Anterior cingulate cortex (tissue), 58 donors: ENCODE data around the gene COQ9.
"Not testable (repeated sequence)": the region's sequence is repeated elsewhere in the genome, so short reads cannot be mapped to it uniquely, and the experiment has no call there.

Source experiments
- DNase-seq, 58 donors: peaks; one replicate each; lab custom pipeline; 2025; lab: John Stamatoyannopoulos, UW

COQ9 gene

DNA sequence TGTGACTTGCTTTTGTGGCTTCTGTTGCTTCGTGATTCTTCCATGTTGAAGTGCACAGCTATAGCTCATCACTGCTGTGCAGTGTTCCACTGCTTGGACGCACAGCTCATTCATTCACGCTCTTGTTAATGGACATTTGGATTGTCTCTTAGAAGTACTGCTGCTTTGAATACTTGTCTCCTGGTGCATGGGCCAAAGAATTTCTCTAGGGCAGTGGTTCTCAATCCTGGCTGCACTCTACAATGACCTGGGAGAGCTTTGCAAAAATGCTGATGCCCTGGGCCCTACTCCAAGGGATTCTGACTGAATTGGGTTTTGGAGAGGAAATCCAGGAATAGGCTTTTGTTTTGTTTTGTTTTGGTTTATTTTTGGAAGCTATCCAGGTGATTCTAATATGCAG, 22.7 kb upstream of the COQ9 start:
- DNase-seq: peak in 1 of 58 donors; percentile 11

DNA sequence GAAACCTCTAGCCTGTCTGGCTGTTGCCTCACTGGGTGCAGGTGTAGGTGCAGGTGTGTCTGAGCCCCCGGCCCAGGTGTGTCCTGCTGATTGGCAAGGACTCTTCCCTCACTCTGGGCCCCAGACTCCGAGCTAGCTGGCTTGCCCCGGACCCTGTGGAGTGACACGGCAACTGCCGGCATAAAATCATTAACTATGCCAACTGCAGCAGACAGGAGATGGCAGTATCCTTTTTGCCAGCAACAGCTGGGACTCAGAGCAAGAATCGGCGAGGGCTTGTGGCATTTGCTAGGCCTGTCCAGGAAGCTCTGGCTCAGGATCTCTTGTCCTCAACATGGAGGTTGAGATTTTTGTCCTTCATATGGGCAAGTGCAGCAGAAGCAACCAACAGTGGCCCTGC, 20.9 kb upstream of the COQ9 start:
- no peak for DNase-seq

DNA sequence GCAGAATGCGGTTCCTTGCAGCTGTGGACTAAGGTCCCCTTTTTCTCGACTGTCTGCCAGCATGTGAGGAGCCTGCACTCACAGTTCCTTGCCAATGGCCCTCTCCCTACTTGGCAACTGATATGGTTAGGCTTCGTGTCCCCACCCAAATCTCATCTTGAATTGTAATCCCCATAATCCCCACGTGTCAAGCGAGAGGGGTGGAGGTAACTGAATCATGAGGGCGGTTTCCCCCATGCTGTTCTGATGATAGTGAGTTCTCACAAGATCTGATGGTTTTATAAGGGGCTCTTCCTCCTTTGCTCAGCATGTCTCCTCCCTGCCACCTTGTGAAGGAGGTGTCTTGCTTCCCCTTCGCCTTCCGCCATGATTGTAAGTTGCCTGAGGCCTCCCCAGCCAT, 20.0 kb upstream of the COQ9 start:
- DNase-seq: no peak

DNA sequence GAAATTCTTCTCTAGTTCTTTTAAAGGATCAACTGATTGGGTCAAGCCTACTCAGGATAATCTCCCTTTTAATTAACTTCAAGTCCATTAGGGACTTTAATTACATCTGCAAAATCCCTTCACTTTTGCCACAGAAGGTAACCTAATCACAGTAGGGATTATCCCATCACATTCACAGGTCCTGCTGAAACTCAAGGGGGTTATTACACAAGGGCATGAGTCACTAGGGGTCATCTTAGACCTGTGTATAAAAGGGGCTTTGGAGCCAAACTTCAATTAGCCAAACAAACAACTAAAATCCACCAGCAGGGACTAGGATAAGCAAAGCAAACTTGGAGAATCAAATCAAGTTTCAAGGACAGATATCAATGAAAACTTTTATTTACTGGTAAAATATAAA, 19.5 kb upstream of the COQ9 start:
- no peak for DNase-seq

DNA sequence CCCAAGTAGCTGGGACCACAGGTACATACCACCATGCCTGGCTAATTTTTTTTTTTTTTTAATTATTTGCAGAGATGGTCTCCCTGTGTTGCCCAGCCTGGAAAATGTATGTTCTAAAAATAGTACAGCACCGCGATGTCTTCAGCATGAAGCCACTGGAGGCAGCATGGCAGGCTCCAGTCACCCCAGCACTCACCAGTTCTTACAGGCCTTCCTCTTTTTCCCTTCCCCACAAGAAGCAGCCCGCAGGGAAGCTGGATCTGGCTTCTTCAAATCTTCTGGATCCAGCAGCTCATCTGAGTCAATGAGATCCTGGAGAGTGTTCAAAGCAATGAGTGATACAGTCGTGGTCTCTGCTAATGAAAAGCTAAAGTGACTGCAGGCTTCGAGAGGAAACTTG, 16.3 kb upstream of the COQ9 start:
- DNase-seq: no peak

DNA sequence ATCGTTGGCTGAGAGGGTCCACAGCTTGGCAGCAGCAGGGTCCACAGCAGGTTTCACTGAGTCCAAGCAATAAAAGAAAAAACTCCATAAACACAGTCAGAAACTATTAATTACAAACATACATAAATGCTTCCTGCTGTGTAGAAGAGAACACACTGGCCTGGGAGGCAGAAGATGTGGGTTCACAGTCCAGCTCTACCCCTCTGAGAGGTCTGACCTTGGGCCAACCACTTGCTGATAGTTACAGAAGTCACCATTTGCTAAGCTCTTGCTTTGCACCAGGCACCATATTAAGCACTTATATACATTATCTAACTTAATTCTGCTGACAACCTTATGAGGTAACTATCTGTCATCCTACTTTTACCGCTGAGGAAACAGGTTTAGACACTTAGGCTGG, 14.8 kb upstream of the COQ9 start:
- DNase-seq: no peak

DNA sequence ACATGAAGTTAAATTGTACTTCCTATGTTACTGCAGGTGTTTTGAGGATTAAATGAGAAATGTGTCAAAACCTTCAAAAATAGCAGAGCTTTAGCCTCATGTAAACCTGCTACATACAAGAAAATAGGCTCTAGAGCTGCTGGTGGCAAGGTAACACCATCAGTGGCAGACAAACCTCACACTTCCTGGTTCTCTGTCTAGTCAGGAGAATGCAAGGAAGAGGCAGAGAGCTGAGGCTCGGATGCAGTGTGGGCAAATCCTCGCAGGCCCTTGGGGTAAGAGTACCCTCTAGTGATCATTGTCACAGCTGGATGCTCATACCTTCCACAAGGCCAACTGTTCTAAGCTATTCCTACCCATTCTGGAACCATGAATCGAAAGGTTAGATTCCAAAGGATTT, 14.3 kb upstream of the COQ9 start:
- DNase-seq: no peak

DNA sequence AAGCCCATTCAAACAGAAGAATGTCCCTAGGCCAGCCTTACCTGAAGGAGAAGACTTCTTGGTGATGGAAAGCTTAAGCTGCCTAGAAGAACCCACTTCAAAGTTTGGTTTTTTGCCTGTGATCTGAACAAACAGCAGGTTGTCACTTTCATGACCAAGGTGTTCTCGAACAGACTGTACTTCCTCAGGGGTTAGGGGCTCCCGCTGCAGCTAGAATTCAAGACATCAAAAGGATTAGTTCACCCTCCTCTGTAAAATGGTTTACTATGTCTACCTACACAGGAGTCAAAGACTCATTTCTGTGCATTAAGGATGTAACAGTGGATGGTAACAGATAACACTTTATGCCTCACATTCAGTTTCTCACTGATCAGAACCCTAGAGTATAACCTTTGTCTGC, 13.3 kb upstream of the COQ9 start:
- DNase-seq: no peak

DNA sequence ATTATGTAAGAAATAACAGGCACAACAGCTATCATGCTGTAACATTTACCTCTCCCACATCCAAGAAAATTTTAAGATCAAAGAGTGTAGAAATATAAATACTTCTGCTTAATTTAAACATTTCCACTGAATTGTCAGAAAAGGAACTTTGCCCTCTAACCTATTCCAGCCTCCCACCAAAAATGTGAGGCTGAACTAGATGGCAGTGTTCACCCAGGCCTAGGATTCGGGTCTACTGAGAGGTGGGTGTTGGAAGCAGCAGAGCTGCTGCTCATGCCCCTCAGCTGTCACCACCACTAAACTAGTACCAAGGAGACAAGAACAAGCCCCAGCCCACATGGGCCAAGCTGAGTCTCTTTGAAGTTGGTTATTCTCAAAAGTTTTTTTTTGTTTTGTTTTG, 11.4 kb upstream of the COQ9 start:
- no peak for DNase-seq

DNA sequence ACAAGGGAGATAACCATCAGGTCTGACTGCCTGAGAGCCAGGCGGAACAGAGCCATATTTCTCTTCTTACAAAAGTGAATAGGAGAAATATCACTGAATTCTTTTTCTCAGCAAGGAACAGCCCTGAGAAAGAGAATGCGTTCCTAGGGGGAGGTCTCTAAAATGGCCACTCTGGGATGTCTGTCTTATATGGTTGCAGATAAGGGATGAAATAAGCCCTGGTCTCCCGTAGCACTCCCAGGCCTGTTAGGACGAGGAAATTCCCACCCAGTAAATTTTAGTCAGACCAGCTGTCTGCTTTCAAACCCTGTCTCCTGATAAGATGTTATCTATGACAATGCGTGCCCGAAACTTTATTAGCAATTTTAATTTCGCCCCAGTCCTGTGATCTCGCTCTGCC, 7.3 kb upstream of the COQ9 start:
- DNase-seq: not testable (repeated sequence)

DNA sequence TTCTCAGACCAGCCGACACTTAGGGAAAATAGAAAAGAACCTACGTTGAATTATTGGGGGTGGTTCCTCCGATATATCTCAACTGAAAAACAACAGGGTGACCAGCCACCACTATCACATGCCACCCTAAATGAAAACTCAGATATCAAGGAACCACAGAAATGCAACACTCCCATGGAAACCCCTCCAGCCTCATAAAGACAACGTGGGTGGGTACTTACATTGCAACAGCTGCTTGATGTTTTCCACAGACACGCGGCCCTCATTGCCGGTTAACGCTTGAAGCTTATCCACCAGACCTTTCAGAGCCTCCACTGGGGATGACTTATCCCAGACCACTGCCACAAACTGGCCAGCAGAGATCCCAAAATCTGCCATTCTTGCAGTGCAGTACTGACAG, 6.7 kb upstream of the COQ9 start:
- not testable (repeated sequence) for DNase-seq

DNA sequence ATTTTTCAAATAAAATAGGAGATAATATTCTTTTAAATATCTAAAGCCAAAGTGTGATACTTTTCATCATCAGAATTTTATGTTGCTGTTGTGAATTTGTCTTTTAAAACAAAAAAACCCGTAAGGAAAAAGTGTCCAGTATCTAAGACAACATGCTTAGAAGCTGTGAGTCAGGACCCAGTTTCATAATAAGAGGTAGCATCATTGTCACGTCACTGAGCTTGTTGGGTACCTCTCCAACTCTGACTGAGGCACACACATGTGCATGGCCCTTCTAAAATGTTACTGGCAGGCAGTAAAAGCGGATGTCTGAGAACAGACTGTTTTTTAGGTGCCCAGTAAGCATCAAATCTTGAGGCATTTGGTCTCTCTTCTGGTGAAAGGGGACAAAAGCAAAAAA, 2.6 kb upstream of the COQ9 start:
- no peak for DNase-seq

DNA sequence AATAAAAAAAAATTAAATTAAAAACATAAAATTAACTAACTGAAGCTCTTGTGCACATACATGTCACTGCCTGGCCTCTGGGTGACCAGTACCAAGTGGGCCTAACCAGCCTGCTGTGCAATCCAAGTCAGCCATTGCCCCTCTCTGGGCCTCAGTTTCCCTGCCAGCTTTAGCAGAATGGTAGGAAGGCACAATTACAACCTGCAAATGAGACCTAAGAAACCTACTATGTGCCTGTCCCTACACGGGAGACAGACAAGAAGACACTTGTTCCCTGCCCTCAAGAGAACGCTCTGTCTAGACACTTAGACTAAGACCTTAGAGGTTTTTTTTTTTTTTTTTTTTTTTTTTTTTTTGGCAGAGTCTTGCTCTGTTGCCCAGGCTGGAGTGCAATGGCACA, 1.8 kb upstream of the COQ9 start:
- DNase-seq: no peak

DNA sequence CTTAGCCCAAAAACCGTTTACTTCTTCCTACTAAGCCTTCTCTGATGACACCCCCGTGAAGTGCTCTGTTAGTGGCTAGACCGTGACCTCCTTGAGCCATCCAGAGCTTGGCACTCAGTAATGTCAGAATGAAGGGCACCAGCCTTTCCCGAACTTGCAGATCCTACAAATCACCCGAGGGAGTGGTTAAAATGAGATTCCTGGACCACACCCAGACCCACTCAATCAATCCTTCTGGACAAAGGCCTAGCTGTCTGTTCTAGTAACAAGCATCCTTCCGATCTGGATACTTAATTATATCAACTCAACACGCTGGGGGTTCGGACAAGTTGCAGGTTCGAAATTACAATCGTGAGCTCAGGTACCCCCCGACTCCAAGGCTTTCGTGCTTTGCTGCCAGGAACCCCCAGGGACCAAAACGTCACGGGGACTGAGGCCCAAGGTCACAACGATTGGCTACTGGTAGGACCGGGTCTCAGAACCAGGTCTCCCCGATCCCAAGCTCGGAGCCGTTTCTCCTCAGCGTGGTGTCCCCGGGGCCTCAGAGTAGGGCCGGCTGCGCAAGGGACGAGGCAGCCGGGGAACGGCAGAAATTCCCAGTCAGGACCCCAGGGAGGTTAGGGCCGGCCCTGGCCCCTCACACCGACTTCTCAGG, 621 bp upstream of the COQ9 start:
- DNase-seq: peak in 4 of 58 donors; percentile 42 to 59 (median 50)

DNA sequence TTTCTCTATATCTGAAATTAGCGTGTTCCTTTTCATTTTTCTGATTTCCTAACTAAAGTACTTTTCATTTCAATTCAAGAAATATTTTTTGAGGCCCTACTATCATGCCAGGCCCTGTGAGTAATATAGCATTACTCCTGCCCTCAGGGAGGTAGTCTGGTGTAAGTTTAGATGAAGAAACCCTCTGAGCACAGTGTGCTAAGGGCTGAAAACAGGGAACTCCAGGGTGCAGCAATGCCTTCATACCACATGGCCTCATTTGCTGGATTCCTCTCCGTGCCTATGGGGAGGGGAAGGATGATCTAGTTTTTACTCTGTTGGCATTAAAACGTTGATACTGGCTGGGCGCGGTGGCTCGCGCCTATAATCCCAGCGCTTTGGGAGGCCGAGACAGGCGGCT, 4.7 kb downstream of the COQ9 start:
- DNase-seq: no peak

DNA sequence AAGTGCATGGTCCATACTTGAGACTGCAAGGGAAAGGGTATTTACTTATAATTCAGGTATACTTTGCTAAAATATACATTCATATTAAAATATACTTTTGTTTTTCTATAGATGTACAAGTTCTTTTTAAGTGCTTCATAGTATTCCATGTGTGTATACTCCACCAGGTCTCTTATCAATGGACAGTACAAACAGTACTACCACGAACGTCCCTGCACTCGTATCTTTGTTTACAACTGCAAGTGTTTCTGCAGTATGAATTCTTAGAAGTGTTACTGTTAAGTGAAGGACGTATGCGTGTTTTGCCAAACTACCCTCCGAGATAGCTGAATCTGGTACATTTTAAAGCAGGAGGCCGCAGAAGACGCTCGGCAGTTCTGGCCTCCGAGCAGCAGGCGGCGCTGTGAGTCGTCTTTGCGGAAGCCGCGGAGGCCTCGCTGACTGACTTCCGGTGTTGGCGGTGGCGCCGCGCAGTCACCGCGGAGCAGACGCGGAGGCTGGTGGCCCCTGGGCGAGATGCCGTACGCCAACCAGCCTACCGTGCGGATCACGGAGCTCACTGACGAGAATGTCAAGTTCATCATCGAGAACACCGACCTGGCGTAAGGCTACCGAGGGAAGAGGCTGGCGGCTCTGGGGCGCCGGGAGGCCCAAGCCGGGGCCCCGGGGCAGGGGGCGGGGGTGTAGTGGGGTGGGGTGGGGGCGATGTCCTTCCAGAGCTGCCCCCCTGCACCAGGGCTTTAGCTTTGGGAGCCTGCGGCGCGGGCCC, 15.1 kb downstream of the COQ9 start, which contains the start of gene POLR2C:
Gene POLR2C, plus strand, starts transcription at position 471 of the 769 bp plus-strand sequence. Its CDS starts 46 bp downstream, at position 517.
- DNase-seq: peak in 54 of 58 donors; percentile 44 to 88 (median 71)

DNA sequence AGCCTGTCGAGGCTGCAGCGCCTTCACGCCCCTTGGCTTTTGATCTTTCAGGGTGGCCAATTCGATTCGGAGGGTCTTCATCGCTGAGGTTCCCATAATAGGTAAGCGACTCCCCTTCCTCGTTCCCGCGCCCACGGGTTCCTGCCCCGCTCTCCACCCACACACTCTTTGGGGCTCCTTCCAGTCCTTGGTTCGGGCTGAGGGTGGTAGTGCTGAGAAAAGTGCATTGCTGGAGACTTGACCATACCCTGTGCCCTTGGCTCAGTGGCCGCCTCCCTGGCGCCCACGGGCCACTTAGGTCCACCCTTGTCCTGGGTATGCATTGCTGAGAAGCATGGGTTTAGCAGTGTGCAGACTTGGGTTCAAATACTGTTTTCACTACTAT, 15.7 kb downstream of the COQ9 start:
- peak in 1 of 58 donors; percentile 45 for DNase-seq

DNA sequence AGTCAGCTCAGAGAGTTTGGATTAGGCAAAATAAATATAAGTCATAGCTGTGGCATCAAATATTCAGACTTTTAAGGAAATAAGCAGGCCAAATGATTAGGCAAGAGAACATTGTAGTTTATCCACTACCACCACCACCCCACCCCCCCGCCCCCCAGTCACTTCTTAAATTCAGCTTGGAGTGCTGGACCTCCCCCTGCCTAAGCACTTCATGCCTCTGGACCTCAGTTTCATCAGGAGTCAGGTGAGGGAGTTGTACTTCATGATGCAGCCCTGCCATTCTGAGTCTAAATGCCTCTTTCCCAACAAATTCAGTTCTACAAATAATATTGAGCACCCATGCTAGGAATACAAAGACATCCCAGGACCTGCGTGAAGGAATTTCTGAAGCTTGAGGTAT, 17.2 kb downstream of the COQ9 start:
- no peak for DNase-seq

DNA sequence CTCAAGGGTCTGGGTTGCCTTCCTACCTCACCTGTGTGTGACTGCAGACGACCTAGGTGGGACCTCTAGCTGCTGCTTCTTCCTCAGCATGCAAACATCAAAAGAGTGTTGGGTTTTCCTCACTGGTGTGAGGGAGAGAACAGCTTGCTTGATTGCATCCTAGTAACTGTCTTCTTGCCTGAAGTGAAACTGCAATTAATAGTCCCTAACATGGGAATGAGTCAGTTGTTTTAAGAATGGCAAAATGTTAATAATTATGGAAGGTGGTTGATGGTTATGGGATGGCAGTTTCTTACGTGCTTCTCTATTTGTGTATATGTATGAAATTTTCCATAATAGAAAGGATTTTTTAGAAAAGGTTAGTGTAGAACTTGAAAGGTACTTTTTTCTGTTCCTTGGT, 21.1 kb downstream of the COQ9 start:
- no peak for DNase-seq

DNA sequence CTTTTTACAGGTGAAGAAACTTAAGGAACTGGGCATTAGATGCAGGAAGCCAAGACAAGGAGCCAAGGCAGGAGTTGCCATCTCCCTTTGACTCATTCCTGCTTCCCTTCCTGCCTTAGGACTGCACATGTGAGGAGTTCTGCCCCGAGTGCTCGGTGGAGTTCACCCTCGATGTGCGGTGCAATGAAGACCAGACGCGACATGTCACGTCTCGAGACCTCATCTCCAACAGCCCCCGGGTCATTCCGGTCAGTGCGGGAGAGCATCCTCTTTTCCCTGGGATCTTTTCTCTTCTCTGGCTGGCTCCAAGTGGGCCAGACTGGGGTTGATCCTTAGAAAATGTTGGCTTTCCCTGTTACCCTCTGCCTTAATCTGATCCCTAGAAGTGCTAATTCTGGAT, 21.8 kb downstream of the COQ9 start:
- no peak for DNase-seq

DNA sequence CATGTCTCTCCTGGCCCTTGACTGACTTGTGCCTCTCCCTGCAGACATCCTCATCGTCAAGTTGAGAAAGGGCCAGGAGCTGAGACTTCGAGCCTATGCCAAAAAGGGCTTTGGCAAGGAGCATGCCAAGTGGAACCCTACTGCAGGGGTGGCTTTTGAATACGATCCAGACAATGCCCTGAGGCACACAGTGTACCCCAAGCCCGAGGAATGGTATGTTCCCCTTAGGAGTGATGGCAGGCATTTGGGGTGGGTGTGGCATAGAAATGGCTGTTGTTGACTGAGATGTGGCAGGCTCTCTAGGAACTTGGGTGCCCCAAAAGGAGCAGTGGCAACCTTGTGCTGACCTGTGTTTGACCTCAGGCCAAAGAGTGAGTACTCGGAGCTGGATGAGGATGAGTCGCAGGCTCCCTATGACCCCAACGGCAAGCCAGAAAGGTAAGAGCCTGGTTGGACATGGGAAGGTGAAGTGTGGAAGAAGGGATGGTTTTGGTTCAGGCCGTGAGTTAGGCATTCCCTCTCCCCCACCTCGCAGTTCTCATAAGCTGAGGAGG, 22.7 kb downstream of the COQ9 start:
- no peak for DNase-seq

DNA sequence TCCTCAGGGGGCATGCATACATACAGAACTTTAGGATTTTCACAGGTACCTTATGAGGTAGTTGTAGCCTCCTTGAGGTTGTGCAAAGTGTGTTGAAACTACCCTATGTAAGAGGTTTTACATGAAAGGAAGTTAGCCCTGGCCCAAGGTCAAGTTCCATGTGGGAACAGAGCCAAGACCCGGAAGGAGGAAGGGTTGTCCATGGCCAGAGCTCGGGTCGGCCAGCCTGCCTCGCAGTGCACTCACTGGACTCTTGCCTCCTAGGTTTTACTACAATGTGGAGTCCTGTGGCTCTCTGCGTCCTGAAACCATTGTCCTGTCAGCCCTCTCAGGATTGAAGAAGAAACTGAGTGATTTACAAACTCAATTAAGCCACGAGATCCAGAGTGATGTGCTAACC, 23.4 kb downstream of the COQ9 start:
- no peak for DNase-seq
